H54 (cell line): ENCODE data around the gene ABHD12B.
"Not testable (repeated sequence)": the region's sequence is repeated elsewhere in the genome, so short reads cannot be mapped to it uniquely, and the experiment has no call there.

Experiments
- DNase-seq: peaks from one replicate; pipeline ENCODE4 v3.0.0; 2011; ENCODE audit warnings: low spot score, mixed read lengths; ENCODE audit not compliant: insufficient read length
- FAIRE-seq: peaks from 3 replicates; lab custom pipeline; 2011; peaks lifted over from hg19 to GRCh38; lab: Jason Lieb, UNC
- POLR2A ChIP-seq: IDR thresholded peaks from 2 replicates; pipeline ENCODE4 v1.6.1; 2011; ENCODE audit warnings: low read depth, mild to moderate bottlenecking, low read length

The ABHD12B gene

DNA sequence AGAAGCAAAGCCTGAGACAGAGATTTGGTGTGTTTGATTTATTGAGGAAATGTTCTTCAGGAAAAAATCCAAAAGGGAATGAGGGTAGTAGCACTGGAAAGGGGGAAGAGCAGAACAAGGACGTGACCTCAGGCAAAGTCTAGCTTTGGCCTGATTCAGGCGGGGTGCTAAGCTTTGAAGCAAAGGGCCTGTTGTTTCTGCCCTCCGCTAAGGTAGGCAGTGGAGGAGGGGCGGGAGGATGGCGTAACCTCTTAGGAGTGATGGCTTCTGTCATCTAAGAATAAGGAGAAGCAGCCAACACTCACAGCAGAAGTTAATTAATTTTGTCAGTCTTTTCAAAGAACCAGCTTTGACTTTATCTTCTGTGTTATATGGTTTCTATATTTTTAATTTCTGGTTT is 20.4 kb downstream of the ABHD12B start:
- DNase-seq (no peak), FAIRE-seq (no peak)
- TF ChIP-seq POLR2A, result no peak

DNA sequence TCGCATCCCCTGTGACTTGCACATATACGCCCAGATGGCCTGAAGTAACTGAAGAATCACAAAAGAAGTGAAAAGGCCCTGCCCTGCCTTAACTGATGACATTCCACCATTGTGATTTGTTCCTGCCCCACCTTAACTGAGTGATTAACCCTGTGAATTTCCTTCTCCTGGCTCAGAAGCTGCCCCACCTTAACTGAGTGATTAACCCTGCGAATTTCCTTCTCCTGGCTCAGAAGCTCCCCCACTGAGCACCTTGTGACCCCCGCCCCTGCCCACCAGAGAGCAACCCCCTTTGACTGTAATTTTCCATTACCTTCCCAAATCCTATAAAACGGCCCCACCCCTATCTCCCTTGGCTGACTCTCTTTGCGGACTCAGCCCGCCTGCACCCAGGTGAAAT is 24.6 kb downstream of the ABHD12B start:
- not testable (repeated sequence) for DNase-seq, FAIRE-seq

DNA sequence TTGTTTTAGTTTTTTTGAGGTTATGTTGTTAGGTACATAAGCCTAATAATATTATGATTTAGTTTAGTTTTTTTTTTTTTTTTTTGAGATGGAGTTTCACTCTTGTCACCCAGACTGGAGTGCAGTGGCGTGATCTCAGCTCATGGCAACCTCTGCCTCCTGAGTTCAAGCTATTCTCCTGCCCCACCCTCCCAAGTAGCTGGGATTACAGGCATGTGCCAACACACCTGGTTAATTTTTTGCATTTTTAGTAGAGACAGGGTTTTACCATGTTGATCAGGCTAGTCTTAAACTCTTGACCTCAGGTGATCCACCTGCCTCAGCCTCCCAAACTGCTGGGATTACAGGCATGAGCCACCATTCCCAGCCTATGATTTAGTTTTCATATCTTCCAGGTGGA is 25.2 kb downstream of the ABHD12B start:
- FAIRE-seq, DNase-seq: not testable (repeated sequence)

DNA sequence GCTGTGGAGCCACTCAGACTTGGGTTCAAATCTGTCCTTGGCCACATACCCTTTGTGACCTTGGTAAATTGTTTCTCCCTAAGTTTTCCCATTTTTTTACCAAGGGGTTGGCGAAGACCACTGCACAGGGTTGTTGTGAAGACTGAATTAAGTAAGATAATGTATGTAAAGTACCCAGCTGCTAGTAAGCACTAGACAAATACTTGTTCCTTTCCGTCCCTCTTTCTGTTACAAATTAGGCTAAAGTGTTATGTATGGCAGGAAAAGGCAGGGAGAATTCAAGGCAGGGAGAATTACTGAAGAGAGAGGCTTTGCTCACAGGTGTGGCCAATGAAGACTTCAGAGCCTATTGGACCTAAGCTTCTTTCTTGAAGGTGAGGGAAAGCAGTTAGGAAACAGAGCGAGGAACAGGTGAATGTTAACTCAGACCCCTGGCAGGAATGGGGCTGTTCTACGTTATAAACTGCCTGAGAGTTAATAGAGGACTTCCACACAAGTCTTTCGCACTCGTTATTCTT is 25.9 kb downstream of the ABHD12B start:
- FAIRE-seq (no peak), DNase-seq (no peak)
- no peak for TF ChIP-seq POLR2A

DNA sequence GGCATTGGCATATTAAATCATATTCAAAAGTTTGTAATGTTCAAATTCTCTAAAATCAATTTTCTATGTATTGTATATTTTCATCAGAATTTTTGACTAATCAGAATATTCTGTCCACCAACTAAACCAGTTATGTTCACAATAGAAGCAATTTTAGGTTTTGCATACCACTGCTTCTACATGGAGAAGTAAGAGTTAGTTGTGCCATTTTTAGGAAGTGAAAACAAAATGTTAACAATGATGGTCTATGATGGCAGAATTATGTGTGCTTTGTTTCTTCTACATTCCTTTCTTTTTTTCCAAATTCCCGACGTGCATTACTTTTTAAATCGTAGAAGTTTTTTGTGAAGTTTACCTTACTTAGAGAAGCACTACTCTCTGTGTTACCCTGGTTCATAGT is 29.5 kb downstream of the ABHD12B start:
- FAIRE-seq, result no peak
- no peak for DNase-seq
- TF ChIP-seq POLR2A, result no peak

DNA sequence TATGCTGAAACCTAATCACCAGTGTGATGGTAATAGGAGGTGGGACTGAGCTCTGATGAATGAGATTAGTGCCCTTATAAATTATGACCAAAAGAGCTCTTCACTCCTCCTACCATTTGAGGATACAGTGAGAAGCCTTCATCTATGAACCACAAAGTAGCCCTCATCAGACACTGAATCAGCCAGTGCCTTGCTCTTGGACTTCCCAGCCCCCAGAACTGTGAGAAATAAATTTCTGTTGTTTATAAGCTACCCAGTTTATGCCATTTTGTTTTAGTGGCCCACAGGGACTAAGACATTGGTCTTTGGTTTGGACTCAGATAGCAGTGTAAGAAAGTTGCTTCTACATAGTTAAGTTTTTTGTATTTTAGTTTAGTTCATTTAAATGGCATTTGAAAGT is 32.9 kb downstream of the ABHD12B start:
- FAIRE-seq, result no peak
- TF ChIP-seq POLR2A, result no peak
- no peak for DNase-seq

DNA sequence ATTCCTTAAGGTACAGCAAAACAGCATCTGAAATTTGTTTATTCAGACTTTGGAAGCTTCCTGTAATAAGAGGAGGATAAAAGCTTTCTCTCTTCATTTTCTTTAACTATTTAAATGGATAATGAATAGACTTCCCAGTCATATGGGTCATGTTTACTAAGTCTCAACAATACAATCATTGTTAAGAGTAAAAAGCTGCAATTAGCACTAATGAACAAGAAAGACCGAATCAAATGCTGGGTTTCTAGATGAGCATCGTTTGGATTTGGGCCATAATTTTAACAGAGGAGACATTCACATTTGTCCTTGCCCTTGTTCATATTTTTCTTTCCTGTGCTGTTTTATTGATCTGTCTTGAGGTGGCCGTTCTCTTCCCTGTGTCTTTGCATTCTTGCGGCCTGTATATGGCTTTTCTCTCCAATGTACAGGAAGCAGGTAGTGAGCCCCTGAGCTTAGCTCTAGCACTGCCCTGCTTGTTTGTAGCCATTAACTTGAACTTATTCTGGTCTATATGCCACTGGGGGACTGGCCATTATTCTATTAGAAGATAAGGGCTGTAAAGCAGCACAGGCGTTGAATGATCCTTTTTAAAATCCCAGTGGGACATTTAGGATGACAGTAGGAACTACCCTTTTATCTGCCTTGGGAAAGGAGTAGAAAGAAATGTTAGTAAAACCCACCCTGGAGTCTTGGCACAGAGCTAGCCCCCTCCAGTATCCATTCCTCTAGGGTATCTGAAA is 34.6 kb downstream of the ABHD12B start:
- FAIRE-seq, result no peak
- DNase-seq, result no peak

DNA sequence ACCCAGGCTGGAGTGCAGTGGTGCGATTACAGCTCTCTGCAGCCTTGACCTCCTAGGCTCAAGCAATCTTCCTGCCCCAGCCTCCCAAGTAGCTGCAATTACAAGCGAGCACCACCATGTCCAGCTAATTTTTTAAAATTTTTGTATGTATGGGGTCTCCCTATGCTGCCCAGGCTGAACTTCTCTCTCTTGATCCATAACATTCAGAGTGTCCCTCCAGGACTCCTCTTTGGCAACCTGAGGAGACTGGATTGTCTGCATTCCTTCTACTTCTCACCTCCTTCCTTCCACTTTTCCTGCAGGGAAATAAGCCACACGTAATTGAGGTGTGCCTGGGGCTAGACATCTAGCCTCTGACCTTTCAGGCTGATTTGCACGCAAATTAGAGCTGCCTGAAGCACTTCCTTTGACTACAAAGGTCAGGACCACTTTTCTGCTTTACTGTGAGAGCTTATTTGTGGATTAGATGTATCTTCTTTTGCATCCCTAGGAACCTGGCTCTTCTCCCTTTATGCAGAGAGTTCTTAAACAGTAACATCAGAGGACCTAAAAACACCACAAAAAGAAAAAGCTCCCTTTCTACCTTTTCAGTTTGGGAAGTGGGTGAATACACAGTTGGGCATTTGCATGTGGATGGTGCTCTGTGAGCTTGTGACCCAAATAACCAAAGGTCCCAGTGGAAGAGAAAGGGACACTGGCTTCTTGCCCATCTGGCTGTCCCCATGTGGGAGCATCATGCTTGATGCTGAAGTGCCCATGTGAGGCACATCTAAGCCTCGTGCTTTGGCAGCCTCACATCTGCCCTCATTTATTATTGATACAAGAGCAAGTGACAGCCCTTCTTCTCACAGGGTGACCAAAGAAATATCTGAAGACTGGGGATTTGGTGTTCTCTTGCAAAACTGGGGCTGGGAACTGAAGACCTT is 38.9 kb downstream of the ABHD12B start:
- no peak for TF ChIP-seq POLR2A
- no peak for DNase-seq
- no peak for FAIRE-seq

More for the DNA sequence above, 34.6 kb downstream of the ABHD12B start:
- TF ChIP-seq POLR2A, result no peak

DNA sequence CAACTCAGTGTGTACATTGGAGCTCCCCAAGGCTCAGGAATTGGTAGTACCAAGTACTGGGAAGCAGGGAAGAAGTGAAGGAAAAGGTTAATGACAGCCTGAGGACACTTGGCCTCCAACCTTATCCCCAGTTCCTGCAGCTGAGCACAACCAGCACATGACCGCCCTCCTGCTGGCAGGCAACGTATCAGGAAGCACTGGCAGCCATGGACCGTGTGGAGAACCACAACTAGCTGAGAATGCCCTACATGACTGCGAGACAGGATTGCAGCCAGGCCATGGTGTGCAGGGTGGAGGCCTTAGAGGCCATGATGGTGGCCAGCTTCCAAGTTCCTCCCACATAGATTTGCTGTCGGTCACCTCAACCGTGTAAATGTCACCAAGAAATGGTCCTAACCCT is 45.6 kb downstream of the ABHD12B start:
- FAIRE-seq, result no peak
- TF ChIP-seq POLR2A, result no peak
- no peak for DNase-seq

DNA sequence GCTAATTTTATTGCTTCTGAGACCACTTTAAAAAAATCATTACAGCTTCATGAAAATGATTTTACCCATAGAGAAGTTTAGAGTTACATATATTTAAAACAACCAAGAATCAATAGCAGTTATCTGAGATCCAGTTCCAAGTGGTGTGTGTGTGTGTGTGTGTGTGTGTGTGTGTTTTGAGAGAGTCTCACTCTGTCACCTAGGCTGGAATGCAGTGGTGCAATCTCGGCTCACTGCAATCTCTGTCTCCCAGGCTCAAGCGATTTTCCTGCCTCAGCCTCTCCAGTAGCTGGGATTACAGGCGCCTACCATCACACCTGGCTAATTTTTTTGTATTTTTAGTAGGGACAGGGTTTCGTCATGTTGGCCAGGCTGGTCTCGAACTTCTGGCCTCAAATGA is 47.7 kb downstream of the ABHD12B start:
- DNase-seq, FAIRE-seq: not testable (repeated sequence)

DNA sequence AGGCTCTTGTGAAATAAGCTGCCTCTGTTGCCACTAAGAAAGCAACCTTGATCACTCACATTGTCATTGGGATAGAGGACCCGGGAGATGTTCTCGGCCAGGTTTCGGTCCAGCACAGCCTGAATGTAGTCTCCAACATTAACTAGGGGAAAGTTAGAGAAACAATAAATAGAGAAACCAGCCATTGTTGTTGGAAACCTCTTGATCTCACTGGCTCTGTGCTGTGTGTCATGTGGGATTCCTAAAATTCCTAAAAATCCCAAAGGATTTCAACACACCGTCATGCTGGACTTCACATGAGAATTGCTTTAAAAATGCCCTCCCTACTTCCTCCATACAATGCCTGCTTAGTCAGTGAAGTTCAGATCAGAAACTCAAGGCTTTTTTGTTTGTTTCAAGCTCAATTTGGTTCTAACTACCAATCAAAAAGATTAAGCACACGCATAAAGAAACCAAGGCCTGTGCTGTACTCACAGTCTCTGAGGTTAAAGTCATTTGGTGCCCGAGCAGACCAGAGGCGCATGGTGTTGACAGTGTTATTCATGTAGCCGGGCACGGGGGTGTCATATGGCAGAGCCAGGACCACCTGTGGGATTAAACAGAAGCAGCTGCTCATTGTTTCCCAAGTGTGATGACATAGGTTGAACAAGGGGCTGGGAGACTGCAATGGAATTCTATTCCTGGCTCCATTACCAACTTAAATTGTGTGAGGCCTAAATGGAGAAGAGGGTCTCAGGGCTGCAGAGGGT is 48.8 kb downstream of the ABHD12B start:
- no peak for FAIRE-seq
- TF ChIP-seq POLR2A, result no peak
- peak; percentile 6 for DNase-seq

DNA sequence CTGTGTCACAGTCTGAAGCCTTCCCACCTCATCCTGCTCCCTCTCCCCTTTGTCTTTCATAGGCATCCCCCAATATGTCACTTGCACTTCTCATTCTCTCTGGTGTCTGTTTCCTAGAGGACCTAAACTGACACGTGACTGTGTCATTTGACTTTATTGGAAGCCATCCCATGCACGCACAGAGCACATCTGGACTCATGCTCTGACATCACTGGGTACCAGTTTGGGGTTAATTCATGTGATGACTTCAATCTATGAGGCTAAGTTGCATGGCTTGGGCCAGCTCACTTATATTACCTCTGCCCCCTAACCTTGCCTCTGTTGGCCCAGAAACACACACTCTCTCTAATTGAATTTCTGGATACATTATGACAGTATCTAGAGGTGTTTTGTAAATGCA is 51.0 kb downstream of the ABHD12B start:
- FAIRE-seq (no peak), DNase-seq (no peak)
- TF ChIP-seq POLR2A, result no peak

DNA sequence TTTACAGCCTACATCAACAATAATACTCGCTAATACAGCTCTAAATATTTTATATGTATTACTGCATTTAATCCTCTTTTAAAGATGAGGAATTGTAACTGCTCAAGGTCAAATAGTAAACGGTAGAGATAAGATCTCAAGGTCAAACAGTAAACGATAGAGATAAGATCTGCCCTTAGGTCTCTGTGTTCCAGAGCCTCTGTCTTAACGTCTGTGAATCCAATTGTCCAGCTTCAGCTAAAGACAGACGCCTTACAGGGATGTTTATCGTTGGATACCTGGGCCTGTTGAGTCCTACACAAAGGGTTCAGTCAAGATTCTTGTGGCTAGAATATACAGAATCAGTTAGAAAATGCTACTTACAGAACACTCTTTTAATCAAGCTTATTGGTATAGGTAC is 52.4 kb downstream of the ABHD12B start:
- FAIRE-seq (no peak), DNase-seq (no peak)
- TF ChIP-seq POLR2A, result no peak

DNA sequence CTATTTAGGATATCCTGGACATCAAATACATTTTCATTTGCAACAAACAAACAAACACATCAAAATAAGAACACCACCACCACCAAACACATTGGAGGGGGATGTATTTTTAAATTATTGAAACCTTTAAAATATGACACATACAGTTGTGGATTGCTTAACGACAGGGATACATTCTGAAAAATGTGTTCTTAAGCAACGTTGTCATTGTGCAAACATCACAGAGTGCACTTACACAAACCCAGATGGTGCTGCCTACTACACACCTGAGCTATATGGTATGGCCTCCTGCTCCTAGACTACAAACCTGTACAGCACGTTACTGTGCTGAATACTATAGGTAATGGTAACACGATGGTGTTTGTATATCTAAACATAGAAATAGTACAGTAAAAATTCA is 53.0 kb downstream of the ABHD12B start:
- FAIRE-seq (no peak), DNase-seq (no peak)
- TF ChIP-seq POLR2A, result no peak
